ENCODE measurements around the gene OR6P1. TPM values are rescaled to one million over a fixed set of nuclear protein-coding genes. Genes with fewer than 3 reads are reported as not detected.

The OR6P1 gene
- total and polyA plus RNA-seq, 2 donors (not counting 1 experiment from before 2014, with no cell fraction given): not detected

DNA sequence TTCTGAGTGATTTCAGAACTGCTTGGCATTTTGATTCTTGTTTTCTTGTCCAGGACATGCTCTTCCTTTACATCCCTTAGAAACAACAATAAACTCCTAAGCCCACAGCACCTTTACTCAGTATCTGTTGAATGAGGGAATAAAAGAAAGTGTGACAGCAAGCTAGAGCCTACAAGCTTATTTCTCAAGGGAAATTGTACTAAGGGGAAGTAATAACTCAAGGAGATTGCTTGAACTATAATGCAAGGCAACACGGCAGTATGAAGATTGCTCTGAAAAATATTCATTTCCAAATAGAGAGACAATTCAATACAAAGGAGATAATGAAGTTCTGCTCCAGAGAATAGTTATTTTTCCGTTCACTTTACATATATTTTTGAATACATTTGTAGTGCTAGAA is 6.5 kb downstream of the OR6P1 start:
- Histone ChIP-seq H3K36me3 (ENCODE audit: control insufficient read depth, insufficient read depth, low read length) (no peaks in the 10 kb centered on the region), H3K27ac (ENCODE audit: insufficient read depth, low read length) (no peak overlapping the region), H3K4me2 (ENCODE audit: extremely low read depth, insufficient read depth, low read length) (no peak overlapping the region), H2AFZ (ENCODE audit: low read length) (no peak overlapping the region), H4K20me1 (ENCODE audit: control insufficient read depth, extremely low read depth, insufficient read depth, low read length) (no peaks in the 10 kb centered on the region), H3K79me2 (ENCODE audit: control insufficient read depth, insufficient read depth, low read length) (no peaks in the 10 kb centered on the region), H3K9me3 (ENCODE audit: control insufficient read depth, insufficient read depth, low read depth, low read length) (no peaks in the 10 kb centered on the region), H3K27me3 (ENCODE audit: control insufficient read depth, insufficient read depth, low read length) (no peaks in the 10 kb centered on the region), H3K4me3 (replicated peaks in 1 of 4; ENCODE audit: control extremely low read depth in 1 of 4, insufficient read depth in 1 of 4, low read depth in 3 of 4, low read length in 4 of 4) (no peak overlapping the region), H3K9ac (ENCODE audit: insufficient read depth, low read length) (no peak overlapping the region), H3K4me1 (ENCODE audit: control insufficient read depth, extremely low read depth, insufficient read depth, low read length) (no peaks in the 10 kb centered on the region)
- DNase-seq (ENCODE audit: low read depth in 2 of 2): no peak
- TF ChIP-seq CTCF (conservative IDR thresholded peaks at IDR 0.05 in 1 of 2, IDR thresholded peaks at IDR 0.05 in 1 of 2; ENCODE audit: low read depth in 1 of 2, low read length in 2 of 2) (no peak), EZH2 (IDR thresholded peaks at IDR 0.05; ENCODE audit: low read length, missing control alignments) (no peak)

DNA sequence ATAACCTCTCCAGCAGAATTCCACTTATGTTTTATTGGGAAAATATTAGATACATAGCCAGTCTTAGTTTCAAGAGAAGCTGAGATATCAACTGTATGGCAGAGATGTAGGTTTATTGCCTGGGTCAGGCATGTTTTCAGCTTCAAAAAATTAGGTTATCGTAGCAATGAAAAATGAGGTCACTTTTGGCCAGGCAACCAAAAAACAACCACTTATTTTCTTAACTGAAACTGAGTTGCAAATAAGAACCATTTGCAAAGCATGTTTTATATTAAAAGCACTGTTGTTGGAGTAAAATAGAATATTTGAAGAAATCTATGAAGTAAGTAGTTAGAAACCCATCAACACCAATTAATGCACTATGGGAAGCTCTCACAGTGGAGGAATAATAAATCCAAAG is 10.7 kb downstream of the OR6P1 start:
- DNase-seq (ENCODE audit: low read depth in 2 of 2): no peak
- Histone ChIP-seq H2AFZ (ENCODE audit: low read length) (no peak overlapping the region), H3K27me3 (ENCODE audit: control insufficient read depth, insufficient read depth, low read length) (no peaks in the 10 kb centered on the region), H3K4me2 (ENCODE audit: extremely low read depth, insufficient read depth, low read length) (no peak overlapping the region), H3K79me2 (ENCODE audit: control insufficient read depth, insufficient read depth, low read length) (no peaks in the 10 kb centered on the region), H3K4me3 (replicated peaks in 1 of 4; ENCODE audit: control extremely low read depth in 1 of 4, insufficient read depth in 1 of 4, low read depth in 3 of 4, low read length in 4 of 4) (no peak overlapping the region), H3K9ac (ENCODE audit: insufficient read depth, low read length) (no peak overlapping the region), H3K36me3 (ENCODE audit: control insufficient read depth, insufficient read depth, low read length) (no peaks in the 10 kb centered on the region), H3K4me1 (ENCODE audit: control insufficient read depth, extremely low read depth, insufficient read depth, low read length) (no peaks in the 10 kb centered on the region), H3K27ac (ENCODE audit: insufficient read depth, low read length) (no peak overlapping the region), H4K20me1 (ENCODE audit: control insufficient read depth, extremely low read depth, insufficient read depth, low read length) (no peaks in the 10 kb centered on the region), H3K9me3 (ENCODE audit: control insufficient read depth, insufficient read depth, low read depth, low read length) (no peaks in the 10 kb centered on the region)
- TF ChIP-seq CTCF (conservative IDR thresholded peaks at IDR 0.05 in 1 of 2, IDR thresholded peaks at IDR 0.05 in 1 of 2; ENCODE audit: low read depth in 1 of 2, low read length in 2 of 2): no peak
- TF ChIP-seq EZH2 (IDR thresholded peaks at IDR 0.05; ENCODE audit: low read length, missing control alignments): no peak

DNA sequence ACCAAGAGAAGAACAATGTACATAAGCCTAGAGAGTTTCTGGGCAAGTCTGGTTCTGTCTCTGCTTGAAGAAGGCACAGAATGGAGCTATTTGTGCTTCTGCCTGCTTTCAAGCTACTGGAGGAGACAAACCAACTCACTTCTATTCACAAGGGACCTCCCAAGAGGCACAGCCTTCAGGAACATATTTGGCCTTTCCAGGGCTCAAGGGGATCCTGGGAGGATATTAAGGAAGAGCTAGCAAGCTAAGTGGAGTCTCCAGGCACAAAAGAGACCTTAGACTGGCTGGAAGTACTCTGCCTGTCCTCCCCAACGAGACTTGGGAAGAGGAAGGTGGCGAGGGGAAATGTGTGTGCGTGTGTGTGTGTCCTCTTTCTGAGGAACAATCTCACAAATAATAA is 16.0 kb downstream of the OR6P1 start, which contains the start of gene OR6Y1:
TSS of gene OR6Y1 (minus strand) at position 54 of the 400 bp plus-strand sequence. CDS start 6,300 bp downstream, outside the sequence.
- Histone ChIP-seq H3K27me3 (ENCODE audit: control insufficient read depth, insufficient read depth, low read length) (no peaks in the 10 kb centered on the region), H3K4me1 (ENCODE audit: control insufficient read depth, extremely low read depth, insufficient read depth, low read length) (no peaks in the 10 kb centered on the region), H3K9me3 (ENCODE audit: control insufficient read depth, insufficient read depth, low read depth, low read length) (no peaks in the 10 kb centered on the region), H3K4me2 (ENCODE audit: extremely low read depth, insufficient read depth, low read length) (no peak within 1 kb of the TSS), H2AFZ (ENCODE audit: low read length) (no peak within 1 kb of the TSS), H3K9ac (ENCODE audit: insufficient read depth, low read length) (no peak within 1 kb of the TSS), H3K36me3 (ENCODE audit: control insufficient read depth, insufficient read depth, low read length) (no peaks in the 10 kb centered on the region), H3K4me3 (replicated peaks in 1 of 4; ENCODE audit: control extremely low read depth in 1 of 4, insufficient read depth in 1 of 4, low read depth in 3 of 4, low read length in 4 of 4) (no peak within 1 kb of the TSS), H3K79me2 (ENCODE audit: control insufficient read depth, insufficient read depth, low read length) (no peaks in the 10 kb centered on the region), H4K20me1 (ENCODE audit: control insufficient read depth, extremely low read depth, insufficient read depth, low read length) (no peaks in the 10 kb centered on the region), H3K27ac (ENCODE audit: insufficient read depth, low read length) (no peak within 1 kb of the TSS)
- no peak for DNase-seq (ENCODE audit: low read depth in 2 of 2)
- no peak for TF ChIP-seq CTCF (conservative IDR thresholded peaks at IDR 0.05 in 1 of 2, IDR thresholded peaks at IDR 0.05 in 1 of 2; ENCODE audit: low read depth in 1 of 2, low read length in 2 of 2)
- TF ChIP-seq EZH2 (IDR thresholded peaks at IDR 0.05; ENCODE audit: low read length, missing control alignments): no peak
